NOMO-1 (cell line): ENCODE results near the gene TST.

Experiments used
- DNase-seq, 2 experiments: peaks; one replicate each; lab custom pipeline; 2025; ENCODE audit not compliant: unreplicated experiment in 2 of 2; lab: John Stamatoyannopoulos, UW

The TST gene

DNA sequence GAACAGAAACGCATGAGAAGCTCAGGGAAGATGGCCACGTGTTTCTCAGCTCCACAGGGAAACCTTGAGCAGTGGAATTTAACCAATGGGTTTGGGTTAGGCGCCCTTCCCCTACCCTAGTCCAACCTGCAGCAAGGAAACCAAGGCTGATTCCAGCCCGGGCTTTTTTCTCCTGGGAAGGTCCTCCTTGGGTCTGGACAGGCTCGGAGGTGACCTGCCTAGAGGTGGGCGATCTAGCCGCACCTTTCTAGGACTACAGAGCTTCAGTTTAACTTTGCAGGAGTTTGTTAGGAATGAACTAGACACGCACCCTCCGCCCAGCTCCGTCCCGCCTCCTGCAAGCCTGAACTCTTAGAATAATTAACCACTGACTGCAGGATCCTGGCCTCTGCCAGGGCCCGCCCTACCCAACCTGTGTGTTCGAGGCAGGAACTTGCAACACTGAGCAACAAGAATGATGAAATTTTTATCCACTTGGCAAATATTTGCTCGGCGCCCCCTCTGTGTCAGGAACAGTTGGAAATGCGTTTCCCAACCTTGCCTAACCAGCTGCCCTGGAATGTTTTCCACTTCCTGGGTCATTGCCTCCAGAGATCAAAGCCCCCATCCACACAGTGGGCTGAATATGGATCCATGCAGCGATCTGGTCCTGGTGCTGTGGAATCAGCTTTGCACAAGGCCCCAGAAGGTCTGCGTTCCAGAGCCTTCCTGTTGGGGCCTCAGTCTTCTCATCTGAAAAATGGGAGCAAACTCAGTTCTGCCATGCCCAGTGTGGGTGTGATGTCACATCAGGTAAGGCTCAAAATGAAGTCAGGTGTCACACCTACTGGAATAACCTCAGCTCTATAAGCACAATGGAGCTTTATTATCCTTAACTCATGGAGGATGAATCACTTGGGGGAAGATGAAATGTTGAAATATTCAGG, 13.6 kb upstream of the TST start:
- peak; percentile 89 to 93 for DNase-seq

GRCh38 chr22:37032134-37032534, 12.9 kb upstream of the TST start:
- no peak for DNase-seq

DNA sequence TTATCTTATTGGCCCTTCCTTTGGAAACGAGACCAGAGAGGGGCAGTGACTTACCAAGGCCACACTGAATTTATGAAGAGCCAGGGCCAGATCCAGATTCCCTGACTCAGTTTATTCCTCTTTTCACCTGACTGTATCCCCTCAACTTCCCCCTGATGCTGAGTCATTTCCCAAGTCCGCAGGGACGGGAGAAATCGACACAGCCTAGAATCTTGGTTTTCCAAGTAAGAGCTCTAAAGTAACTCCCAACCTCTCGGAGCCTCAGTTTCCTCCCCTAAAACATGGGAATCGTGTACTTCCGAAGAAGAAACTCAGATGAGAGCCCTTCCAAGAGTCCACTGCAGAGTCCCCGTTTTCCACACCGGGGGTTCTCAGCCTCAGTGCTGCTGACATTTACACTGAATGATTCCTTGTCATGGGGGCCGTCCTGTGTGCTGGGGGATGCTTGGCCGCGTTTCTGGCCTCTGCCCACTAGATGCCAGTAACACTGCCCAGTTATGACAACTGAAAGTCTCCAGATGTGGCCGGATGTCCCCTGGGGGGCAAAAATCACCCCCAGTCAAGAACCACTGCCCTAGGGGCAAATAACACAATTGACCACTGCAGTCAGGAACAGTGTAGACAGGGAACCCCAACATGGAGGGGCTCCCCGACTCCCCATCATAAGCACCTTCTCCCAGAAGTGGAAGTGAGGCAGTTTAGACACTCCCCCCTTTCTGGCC, 11.5 kb upstream of the TST start:
- no peak for DNase-seq

DNA sequence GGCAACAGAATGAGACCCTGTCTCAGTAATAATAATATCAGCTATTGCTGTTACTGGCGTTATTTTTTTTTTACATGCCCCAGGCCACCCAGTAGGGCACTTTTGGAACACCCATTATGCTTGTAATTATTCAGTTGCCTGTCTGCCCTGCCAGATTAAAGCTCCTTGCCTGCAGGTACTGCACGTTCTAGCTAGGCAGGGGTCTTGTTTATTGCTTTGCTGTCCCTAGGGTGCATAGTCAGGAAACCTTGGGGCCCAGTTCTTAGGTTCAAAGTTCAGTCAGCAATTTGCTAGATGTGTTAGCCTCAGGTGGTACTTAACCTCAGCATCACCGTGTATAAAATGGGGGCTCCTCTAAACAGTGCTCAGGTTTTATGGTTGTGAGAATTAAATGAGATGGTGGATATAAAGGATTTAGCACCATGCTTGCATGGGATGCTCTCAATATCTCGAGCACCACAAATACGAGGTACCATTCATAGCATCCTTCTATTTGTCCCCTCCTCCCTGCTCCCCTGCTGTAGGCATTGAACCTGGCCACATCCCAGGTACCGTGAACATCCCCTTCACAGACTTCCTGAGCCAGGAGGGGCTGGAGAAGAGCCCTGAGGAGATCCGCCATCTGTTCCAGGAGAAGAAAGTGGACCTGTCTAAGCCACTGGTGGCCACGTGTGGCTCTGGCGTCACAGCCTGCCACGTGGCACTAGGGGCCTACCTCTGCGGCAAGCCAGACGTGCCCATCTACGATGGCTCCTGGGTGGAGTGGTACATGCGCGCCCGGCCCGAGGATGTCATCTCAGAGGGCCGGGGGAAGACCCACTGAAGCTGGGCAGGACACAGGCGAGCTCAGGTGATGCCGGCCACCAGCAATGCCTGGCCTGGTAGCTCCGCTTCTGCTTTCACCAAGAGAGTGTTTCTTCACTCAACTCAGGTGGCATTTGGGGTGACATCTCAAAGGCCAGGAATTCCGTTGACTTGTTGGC, 9.7 kb upstream of the TST start:
- no peak for DNase-seq

DNA sequence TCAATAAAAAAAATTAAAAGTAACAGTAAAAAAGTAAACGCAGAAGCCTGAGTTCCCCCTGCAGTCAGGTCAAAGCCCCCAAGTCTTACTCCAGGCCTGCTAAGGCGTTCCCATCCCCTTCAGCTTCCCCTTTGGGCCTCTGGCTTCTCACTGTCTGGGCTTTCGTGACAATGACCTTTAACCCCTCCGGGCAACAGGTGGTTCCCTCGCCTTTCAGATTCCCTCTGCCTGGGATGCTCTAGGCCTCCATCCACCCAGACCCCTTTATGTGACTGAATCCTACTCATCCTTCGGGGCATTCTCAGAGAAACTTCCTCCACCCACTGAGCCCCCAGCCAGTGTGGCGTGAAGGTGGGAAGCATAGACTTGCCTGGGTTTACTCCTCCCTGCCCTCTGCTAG, 8.3 kb upstream of the TST start:
- DNase-seq: no peak

DNA sequence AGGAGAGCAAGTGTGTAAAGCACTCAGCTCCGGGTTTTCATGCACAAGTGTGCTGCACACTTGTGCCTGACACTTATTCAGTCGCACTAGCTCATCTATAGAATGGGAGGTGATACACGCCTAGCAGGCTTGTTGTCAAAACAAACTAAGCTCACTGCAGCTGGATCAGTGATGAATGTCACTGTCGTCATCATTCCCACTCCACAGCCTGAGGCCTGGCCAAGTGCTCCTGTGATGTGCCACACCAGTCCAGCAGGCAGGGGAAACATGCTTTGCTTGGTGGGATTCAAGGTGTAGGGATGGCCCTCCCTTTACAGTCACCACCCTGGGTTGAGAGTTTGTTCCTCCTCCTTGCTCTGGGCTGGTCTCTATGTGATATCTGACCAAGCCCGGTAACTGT, 7.1 kb upstream of the TST start:
- DNase-seq: no peak

DNA sequence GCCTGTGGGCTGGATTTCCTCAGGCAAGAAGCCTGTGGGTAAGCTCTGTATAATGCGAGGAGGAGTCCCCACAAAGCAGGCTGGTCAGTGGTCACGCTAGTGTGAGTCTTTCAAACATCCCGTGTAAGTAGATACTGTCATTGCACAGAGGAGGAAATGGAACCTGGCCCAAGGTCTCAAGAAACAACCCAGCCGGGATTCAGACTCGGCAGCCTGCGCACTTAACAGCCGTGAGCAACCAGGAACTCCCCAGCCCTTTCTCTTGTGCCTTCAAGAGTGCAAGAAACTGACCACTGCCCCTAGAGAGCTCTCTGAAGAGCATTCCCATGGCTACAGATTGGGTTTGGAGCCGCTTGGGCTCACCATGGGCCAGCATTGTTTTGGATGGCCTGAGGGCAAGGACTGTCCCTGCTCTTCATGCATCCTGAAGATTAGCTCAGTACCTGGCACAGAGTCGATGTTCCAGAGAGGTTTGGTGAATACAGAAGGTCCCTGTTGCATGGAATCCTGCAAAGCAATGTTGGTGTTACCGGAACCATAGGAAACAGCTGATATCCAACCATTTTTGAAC, 6.3 kb upstream of the TST start:
- DNase-seq: no peak

- no peak for DNase-seq
Observed at GRCh38 chr22:37024339-37025157, 5.3 kb upstream of the TST start.

DNA sequence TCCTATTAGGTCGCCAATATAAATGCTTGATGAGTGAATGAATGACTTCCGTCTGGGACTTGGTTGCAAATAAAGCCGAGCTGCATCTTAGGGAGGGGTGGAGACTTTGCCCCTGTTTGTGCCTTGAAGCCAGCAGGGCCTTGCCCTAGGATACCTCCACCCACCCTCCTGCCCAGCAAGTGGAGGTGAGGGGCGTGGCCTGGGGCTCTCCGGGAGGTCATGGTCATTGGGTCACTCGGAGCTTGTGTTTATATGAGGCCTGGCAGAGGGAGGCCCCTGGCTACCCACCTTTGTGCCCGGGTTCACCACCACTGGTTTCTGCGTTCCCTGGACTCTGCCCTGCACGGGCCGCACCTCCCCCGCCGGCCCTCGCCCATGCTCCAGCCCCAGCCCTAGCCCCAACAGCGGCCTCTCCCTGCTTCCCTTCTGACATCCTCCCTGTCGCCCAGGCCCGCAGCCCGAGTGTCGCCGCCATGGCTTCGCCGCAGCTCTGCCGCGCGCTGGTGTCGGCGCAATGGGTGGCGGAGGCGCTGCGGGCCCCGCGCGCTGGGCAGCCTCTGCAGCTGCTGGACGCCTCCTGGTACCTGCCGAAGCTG, 4.6 kb upstream of the TST start:
- DNase-seq: no peak

- DNase-seq: no peak
Observed at GRCh38 chr22:37022483-37023337, 3.5 kb upstream of the TST start.

DNA sequence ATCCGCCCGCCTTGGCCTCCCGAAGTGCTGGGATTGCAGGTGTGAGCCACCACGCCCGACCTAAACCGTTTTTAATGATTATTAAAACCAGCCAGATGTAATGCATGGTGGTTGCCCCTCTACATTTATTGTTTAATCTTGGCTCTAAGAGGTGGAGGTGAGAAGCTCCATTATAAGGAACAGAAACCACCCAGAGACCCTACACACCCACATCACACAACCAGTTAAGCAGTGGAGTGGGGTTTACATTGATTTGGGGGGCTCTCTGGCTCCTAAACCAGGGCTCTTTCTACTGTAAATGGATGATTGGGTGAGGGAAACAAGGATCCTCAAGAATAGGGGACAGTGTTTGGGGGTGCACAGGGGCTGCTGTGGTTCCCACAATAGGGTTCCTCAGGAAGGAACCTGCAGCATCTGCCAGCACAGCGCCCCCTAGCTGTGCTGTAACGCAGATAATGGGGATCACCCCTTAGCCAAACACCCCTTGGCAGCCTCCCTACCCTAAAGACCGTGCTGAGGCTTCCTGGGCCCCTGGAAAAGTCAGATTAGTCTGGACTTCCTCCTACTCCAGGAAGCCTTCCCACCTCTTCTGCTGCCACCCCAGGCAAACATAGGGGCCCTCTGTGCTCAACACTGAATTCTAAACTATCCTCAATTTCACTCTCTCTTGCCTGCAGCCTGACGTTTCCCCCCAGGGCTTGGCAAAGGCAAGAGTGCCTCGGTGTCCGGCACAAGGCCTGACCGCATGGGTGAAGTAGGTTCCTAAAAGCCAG, 2.6 kb upstream of the TST start:
- DNase-seq: peak in 1 of 2 experiments; percentile 30

- DNase-seq: no peak
Observed at GRCh38 chr22:37021041-37021440, 1.8 kb upstream of the TST start.

- DNase-seq: peak; percentile 42 to 58
Observed at GRCh38 chr22:37020192-37020479, 889 bp upstream of the TST start.

DNA sequence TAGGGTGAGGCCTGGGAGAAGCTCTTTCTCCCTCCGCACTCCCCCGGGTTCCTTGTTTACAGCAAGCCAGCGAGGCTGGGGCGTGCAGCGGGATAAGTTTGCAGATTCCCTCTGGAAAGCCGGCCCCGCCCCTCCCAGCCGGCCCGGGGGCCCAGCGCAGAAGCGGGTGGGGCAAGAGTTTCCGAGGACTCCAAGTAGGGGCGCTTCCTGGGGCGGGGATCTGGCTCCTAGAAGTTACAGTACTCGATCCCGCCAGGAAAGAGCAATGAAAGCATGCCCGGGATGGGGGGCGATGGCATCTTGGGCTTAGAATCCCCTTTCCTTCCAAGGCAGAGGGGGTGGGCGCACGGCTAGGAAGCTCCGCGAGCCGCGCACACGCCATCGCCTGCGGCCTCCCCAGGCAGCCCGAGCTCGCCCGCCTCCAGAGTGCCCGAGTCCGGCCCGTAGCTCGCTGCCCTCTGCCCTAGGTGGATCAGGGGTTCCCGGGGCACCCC, 385 bp downstream of the TST start:
- DNase-seq: no peak

DNA sequence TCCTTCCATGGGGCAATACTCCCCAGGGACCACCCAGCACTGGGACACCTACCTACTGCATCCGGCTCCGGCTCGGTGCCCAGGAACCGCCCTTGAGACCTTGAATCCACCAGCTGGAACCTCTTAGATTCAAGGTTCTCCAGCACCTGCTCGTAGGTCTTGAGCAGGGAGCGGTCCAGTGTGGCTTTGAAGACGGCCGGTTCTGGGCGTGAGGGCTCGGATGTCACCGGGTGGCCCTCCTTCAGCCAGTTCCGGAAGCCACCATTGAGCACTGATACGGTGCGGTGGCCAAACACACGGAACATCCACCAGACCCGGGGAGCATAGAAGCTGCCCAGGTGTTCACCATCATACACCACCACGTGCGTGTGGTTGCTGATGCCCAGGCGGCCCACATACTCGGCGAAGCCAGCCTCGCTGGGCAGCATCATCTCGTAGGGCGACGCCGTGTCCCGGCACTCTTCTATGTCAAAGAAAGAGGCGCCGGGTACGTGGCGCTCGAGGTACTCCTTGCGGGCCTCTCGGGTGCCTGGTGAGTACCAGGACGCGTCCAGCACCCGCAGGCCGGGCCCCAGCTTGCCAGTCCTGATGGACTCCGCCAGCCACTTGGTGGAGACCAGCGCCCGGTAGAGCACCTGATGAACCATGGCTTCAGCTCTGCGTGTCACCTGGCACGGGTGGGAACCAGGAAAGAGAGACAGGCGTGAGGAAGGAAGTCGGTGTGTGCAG, 997 bp downstream of the TST start:
- peak in 1 of 2 experiments; percentile 8 for DNase-seq

DNA sequence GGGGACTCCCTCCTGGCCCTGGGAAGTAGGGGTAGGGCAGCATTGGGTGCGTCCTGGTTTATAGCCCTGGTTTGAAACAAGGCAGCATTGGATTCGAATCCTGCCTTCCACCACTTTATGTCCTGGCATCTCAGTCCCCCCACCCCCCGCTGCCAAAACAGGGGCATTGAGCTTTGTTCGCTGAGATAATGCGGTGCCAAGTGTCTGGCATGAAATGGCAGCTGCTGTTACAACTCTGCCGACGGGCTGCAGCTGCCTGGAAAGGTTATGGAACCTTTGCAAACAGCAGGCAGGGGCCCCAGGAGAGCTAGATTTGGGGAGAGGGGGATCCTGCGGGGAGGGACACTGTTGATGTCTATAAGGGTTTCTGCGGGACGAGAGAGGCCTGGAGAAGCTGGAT, 1.9 kb downstream of the TST start:
- DNase-seq: no peak
